A673 (cell line): ENCODE results near the gene NR1H3. TPM values are rescaled to one million over a fixed set of nuclear protein-coding genes. Genes with fewer than 3 reads are reported as not detected.
A peak's percentile ranks its signal among the peaks of the same experiment; 100 is the strongest.

Experiments used
- BruUV-seq: library from RNA; stranded (reverse); fragments of 400-500 nt; replicated peaks from 2 replicates; lab custom pipeline; 2021; lab: Mats Ljungman, UMichigan
- CTCF ChIA-PET: fragments of 300-600 bp; sonication (Branson Sonifier 250); formaldehyde crosslinking; loops from one replicate; lab custom pipeline; 2022; ENCODE audit warnings: antibody characterized with exemption; lab: Charles Lee
- POLR2A ChIA-PET: fragments of 300-600 bp; sonication (Branson Sonifier 250); formaldehyde crosslinking; loops from one replicate; lab custom pipeline; 2022; ENCODE audit warnings: antibody characterized with exemption; ENCODE audit not compliant: low non-redundant PET; lab: Charles Lee
- DNase-seq: peaks from one replicate; pipeline ENCODE4 v3.0.0-alpha.2; 2015; ENCODE audit warnings: low spot score
- H3K27ac ChIP-seq: fragments of 200-600 bp; sonication (generic); 2 replicates; pipeline ENCODE4 v1.5.1; 2016; ENCODE audit warnings: mixed run types, low read depth, mild to moderate bottlenecking, mixed read lengths, antibody characterized with exemption, low read length; ENCODE audit not compliant: poor library complexity, severe bottlenecking
- H3K27me3 ChIP-seq: fragments of 200-600 bp; sonication (generic); replicated peaks from 2 replicates; pipeline ENCODE4 v1.6.1; 2017; ENCODE audit warnings: mixed run types, low read depth, mild to moderate bottlenecking, mixed read lengths, antibody characterized with exemption, low read length; ENCODE audit not compliant: insufficient read depth, poor library complexity
- H3K36me3 ChIP-seq: fragments of 200-600 bp; sonication (generic); 2 replicates; pipeline ENCODE4 v1.6.1; 2016; ENCODE audit warnings: mixed run types, mild to moderate bottlenecking, mixed read lengths, antibody characterized with exemption, low read length; ENCODE audit not compliant: insufficient read depth, poor library complexity, severe bottlenecking
- H3K4me1 ChIP-seq: fragments of 200-600 bp; sonication (generic); 2 replicates; pipeline ENCODE4 v1.6.1; 2017; ENCODE audit warnings: mixed run types, mild to moderate bottlenecking, mixed read lengths, antibody characterized with exemption, low read length; ENCODE audit not compliant: insufficient read depth, poor library complexity, severe bottlenecking
- H3K4me3 ChIP-seq: fragments of 200-600 bp; sonication (generic); 2 replicates; pipeline ENCODE4 v1.5.1; 2016; ENCODE audit warnings: low read depth, mixed run types, mild to moderate bottlenecking, mixed read lengths, low read length; ENCODE audit not compliant: poor library complexity, severe bottlenecking
- H3K9me3 ChIP-seq: fragments of 200-600 bp; sonication (generic); 2 replicates; pipeline ENCODE4 v1.6.1; 2016; ENCODE audit warnings: mixed run types, low read depth, mild to moderate bottlenecking, mixed read lengths, antibody characterized with exemption, low read length; ENCODE audit not compliant: poor library complexity, severe bottlenecking
- EZH2 ChIP-seq: fragments of 200-600 bp; sonication (generic); IDR thresholded peaks from 2 replicates; pipeline ENCODE4 v1.6.1; 2017; ENCODE audit warnings: borderline replicate concordance, low read depth, mild to moderate bottlenecking, mixed read lengths, antibody characterized with exemption, low read length; ENCODE audit not compliant: poor library complexity, severe bottlenecking
- intact Hi-C: fragments of 100-400 bp; cut with micrococcal nuclease; formaldehyde crosslinking; loops from one replicate; pipeline ENCODE4 v1.10.0; 2022; ENCODE audit not compliant: unreplicated experiment
- total RNA-seq: library from RNA; stranded (reverse); gene quantifications from 2 replicates; pipeline ENCODE4 v1.2.3, GENCODE V29; 2021
- TF ChIP-seq, protein P1 (sequence below): fragments of 300-800, 200-600 bp; sonication (generic); conservative IDR thresholded peaks from 2 replicates; pipeline ENCODE4 v1.5.1; 2017; ENCODE audit warnings: low read depth, mild to moderate bottlenecking, antibody characterized with exemption, low read length, moderate library complexity, mixed read lengths

Gene NR1H3
- total RNA-seq, 1 experiment from 2014 or later, result 14.5 TPM

DNA sequence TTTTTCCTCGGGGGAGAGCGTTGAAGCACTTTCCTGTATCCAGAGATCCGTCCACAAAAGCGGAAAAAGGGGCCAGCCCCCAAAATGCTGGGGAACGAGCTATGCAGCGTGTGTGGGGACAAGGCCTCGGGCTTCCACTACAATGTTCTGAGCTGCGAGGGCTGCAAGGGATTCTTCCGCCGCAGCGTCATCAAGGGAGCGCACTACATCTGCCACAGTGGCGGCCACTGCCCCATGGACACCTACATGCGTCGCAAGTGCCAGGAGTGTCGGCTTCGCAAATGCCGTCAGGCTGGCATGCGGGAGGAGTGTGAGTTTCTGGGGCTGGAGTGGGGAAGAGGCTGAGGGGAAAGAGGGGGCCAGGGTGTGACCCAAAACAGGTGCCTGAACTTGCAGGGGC, 2.6 kb downstream of the NR1H3 start:
- intact Hi-C loops, result no loop called here
- H3K36me3 ChIP-seq, result no peaks in the 10 kb centered on the region
- no peak overlapping the region for H3K4me3 ChIP-seq
- CTCF ChIA-PET, result interaction anchor here (1.3 to 2.2 kb wide), 4 partner anchors 11 to 83 kb away, joined by 3 to 11 read pairs (median 8); partner anchors contain the start of genes ACP2 and ARFGAP2
- TF ChIP-seq, protein P1, sequence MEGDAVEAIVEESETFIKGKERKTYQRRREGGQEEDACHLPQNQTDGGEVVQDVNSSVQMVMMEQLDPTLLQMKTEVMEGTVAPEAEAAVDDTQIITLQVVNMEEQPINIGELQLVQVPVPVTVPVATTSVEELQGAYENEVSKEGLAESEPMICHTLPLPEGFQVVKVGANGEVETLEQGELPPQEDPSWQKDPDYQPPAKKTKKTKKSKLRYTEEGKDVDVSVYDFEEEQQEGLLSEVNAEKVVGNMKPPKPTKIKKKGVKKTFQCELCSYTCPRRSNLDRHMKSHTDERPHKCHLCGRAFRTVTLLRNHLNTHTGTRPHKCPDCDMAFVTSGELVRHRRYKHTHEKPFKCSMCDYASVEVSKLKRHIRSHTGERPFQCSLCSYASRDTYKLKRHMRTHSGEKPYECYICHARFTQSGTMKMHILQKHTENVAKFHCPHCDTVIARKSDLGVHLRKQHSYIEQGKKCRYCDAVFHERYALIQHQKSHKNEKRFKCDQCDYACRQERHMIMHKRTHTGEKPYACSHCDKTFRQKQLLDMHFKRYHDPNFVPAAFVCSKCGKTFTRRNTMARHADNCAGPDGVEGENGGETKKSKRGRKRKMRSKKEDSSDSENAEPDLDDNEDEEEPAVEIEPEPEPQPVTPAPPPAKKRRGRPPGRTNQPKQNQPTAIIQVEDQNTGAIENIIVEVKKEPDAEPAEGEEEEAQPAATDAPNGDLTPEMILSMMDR, result no peak
- no peak for TF ChIP-seq EZH2
- no peak overlapping the region for H3K27ac ChIP-seq
- DNase-seq, result no peak
- no TSS peak for BruUV-seq
- H3K27me3 ChIP-seq, result no peaks in the 10 kb centered on the region
- H3K9me3 ChIP-seq, result no peaks in the 10 kb centered on the region
- POLR2A ChIA-PET, result no interaction called here
- H3K4me1 ChIP-seq, result peaks cover 17% of the 10 kb centered on the region

DNA sequence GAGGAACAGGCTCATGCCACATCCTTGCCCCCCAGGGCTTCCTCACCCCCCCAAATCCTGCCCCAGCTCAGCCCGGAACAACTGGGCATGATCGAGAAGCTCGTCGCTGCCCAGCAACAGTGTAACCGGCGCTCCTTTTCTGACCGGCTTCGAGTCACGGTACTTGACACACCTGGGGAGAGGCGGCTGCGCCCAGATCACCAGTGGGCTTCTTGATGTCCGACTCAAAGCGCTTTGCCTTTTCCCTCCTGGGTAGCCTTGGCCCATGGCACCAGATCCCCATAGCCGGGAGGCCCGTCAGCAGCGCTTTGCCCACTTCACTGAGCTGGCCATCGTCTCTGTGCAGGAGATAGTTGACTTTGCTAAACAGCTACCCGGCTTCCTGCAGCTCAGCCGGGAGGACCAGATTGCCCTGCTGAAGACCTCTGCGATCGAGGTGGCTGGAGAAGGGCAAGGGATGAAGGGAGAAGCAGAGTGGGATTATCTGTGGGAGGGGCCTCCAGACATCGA, 3.5 kb downstream of the NR1H3 start:
- no peak overlapping the region for H3K27ac ChIP-seq
- no peaks in the 10 kb centered on the region for H3K9me3 ChIP-seq
- DNase-seq, result no peak
- ChIA-PET POLR2A (no interaction called here), CTCF (interaction anchor here (1.0 kb wide), 1 partner anchor 41 kb away, joined by 6 read pairs; no protein-coding TSS in a partner anchor)
- no peak overlapping the region for H3K4me3 ChIP-seq
- H3K36me3 ChIP-seq, result no peaks in the 10 kb centered on the region
- H3K4me1 ChIP-seq, result peaks cover 24% of the 10 kb centered on the region
- intact Hi-C loops, result no loop called here
- no peaks in the 10 kb centered on the region for H3K27me3 ChIP-seq
- TF ChIP-seq EZH2, result no peak
- BruUV-seq, result no TSS peak

DNA sequence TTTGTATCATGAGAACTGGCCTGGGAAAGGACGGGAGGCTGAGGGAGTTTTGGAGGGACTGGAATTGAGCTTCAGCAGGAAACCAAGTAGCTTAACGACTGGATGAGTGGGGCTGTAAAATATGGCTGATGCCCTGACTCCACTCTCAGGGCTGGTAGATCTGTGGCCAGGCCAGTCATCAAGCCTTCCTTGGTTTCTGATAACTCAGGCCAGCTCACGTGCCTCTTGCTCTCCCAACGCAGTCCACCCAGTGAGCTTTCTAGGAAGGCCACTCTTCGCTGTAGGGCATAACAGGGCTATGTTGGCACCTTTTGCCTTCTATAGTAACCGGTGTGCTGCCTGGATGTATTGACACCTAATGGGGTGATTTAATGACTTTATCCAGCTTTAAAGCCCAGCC, 6.3 kb downstream of the NR1H3 start:
- ChIA-PET CTCF (interaction anchor here (0.6 to 1.6 kb wide), 2 partner anchors 15 to 50 kb away, joined by 3 to 17 read pairs; partner anchors contain the start of gene ACP2), POLR2A (no interaction called here)
- Histone ChIP-seq H3K4me1 (peaks cover 26% of the 10 kb centered on the region), H3K27ac (peak overlapping the region; percentile 18), H3K27me3 (no peaks in the 10 kb centered on the region), H3K4me3 (no peak overlapping the region), H3K9me3 (no peaks in the 10 kb centered on the region), H3K36me3 (no peaks in the 10 kb centered on the region)
- no peak for TF ChIP-seq EZH2
- intact Hi-C loops, result no loop called here
- DNase-seq, result no peak
- BruUV-seq, result no TSS peak

DNA sequence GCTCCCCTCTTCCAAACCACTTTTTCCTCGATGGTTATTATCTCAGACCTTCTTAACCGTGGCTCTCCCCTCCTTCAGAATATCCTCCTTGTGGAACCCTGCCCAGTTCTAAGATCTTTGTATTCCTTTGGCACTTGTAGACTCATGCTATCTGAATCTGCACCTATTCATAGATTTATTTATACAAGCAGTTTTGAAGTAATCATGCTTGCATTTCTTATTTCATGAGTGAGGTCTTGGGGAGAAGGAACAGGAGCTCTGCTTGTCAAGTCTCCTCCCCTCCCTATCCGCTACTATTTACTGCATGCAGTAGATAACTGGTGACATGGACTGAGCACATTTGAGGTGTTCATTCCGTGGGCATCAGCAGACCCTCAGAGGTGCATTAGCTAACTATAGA, 6.7 kb downstream of the NR1H3 start:
- BruUV-seq, result no TSS peak
- H3K9me3 ChIP-seq, result no peaks in the 10 kb centered on the region
- ChIA-PET POLR2A (no interaction called here), CTCF (interaction anchor here (0.6 to 1.6 kb wide), 2 partner anchors 16 to 50 kb away, joined by 3 to 17 read pairs; partner anchors contain the start of gene ACP2)
- no peaks in the 10 kb centered on the region for H3K36me3 ChIP-seq
- H3K4me3 ChIP-seq, result no peak overlapping the region
- H3K4me1 ChIP-seq, result peaks cover 27% of the 10 kb centered on the region
- no peaks in the 10 kb centered on the region for H3K27me3 ChIP-seq
- H3K27ac ChIP-seq, result peak overlapping the region; percentile 18
- DNase-seq, result no peak
- TF ChIP-seq, protein P1, result no peak
- no peak for TF ChIP-seq EZH2
- intact Hi-C loops, result no loop called here
